Calu3 (cell line): Measurements from ENCODE around the gene BBIP1. TPM values are rescaled to one million over a fixed set of nuclear protein-coding genes. Genes with fewer than 3 reads are reported as not detected.

Experiments used
- BruUV-seq: library from RNA; stranded (reverse); fragments of 400-500 nt; replicated peaks from 2 replicates; lab custom pipeline; 2021; lab: Mats Ljungman, UMichigan
- CTCF ChIA-PET: fragments of 300-600 bp; sonication (Branson Sonifier 250); formaldehyde crosslinking; loops from one replicate; lab custom pipeline; 2022; ENCODE audit warnings: antibody characterized with exemption; lab: Charles Lee
- DNase-seq: peaks from one replicate; pipeline ENCODE4 v3.0.0; 2022
- H3K27ac Mint-ChIP-seq: one replicate; pipeline ENCODE4 v1.8.0; 2022; ENCODE audit warnings: mixed read lengths; ENCODE audit not compliant: unreplicated experiment
- H3K27me3 Mint-ChIP-seq: one replicate; pipeline ENCODE4 v1.8.0; 2022; ENCODE audit warnings: mixed read lengths; ENCODE audit not compliant: unreplicated experiment
- H3K36me3 Mint-ChIP-seq: one replicate; pipeline ENCODE4 v1.8.0; 2022; ENCODE audit warnings: mild to moderate bottlenecking, moderate library complexity, mixed read lengths; ENCODE audit not compliant: insufficient read depth, unreplicated experiment
- H3K4me1 Mint-ChIP-seq: one replicate; pipeline ENCODE4 v1.8.0; 2022; ENCODE audit warnings: mild to moderate bottlenecking, low read depth, mixed read lengths; ENCODE audit not compliant: unreplicated experiment
- H3K4me3 Mint-ChIP-seq: one replicate; pipeline ENCODE4 v1.8.0; 2022; ENCODE audit warnings: mild to moderate bottlenecking, low read depth, moderate library complexity, mixed read lengths; ENCODE audit not compliant: unreplicated experiment
- H3K9me3 Mint-ChIP-seq: one replicate; pipeline ENCODE4 v1.8.0; 2022; ENCODE audit warnings: low read depth, mixed read lengths; ENCODE audit not compliant: unreplicated experiment
- CTCF ChIP-seq: fragments of 200-600 bp; IDR thresholded peaks from one replicate; pipeline ENCODE4 v1.8.0; 2022; ENCODE audit warnings: antibody characterized with exemption; ENCODE audit not compliant: unreplicated experiment
- intact Hi-C: fragments of 100-400 bp; cut with micrococcal nuclease; formaldehyde crosslinking; loops from one replicate; pipeline ENCODE4 v1.10.0; 2022; ENCODE audit not compliant: unreplicated experiment
- total RNA-seq: library from RNA; stranded (reverse); gene quantifications from 2 replicates; pipeline ENCODE4 v1.2.3, GENCODE V29; 2022

The BBIP1 gene
- total RNA-seq, 1 experiment from 2014 or later: 15.8 TPM

DNA sequence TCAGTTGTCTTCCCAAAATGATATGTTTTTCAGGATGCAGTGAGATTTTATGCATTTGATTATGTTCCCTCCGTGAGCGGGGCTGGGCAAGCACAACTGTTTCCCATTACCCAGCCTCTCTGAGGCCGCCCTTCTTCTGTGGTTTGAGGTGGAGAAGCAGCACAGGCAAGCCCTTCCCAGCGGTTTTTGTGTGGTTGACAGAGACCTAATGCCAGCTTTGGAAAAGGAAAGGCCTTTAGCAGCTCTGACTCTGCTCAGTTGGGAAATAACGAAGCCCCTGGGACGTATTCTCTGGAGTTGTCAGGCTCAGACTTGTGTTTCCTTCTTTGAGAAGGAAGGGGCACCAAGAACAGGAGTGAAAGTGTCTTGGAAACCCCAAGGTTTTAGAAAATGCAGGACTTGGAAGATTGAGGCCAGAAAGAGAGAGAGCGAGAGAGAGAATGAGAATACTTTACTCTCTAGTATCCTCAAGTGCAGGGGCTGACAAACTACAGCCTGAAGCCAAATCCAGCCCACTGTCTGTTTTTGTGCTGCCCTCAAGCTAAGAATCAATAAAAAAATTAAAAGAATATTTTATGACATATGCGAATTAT, 67.9 kb downstream of the BBIP1 start:
- H3K27ac Mint-ChIP-seq: no peak overlapping the region
- CTCF ChIA-PET: no interaction called here
- no TSS peak for BruUV-seq

GRCh38 chr10:110850099-110850498, 68.9 kb downstream of the BBIP1 start:
- Mint-ChIP-seq H3K36me3 (no peaks in the 10 kb centered on the region), H3K27ac (no peak overlapping the region), H3K4me1 (peaks cover 38% of the 10 kb centered on the region), H3K9me3 (no peaks in the 10 kb centered on the region), H3K4me3 (no peak overlapping the region), H3K27me3 (no peaks in the 10 kb centered on the region)
- CTCF ChIA-PET: no interaction called here
- no peak for TF ChIP-seq CTCF
- BruUV-seq: no TSS peak
- no peak for DNase-seq
- intact Hi-C loops: no loop called here

More for the DNA sequence above, 67.9 kb downstream of the BBIP1 start:
- Mint-ChIP-seq H3K27me3 (no peaks in the 10 kb centered on the region), H3K4me3 (no peak overlapping the region), H3K9me3 (peaks cover 2% of the 10 kb centered on the region), H3K36me3 (no peaks in the 10 kb centered on the region), H3K4me1 (peaks cover 28% of the 10 kb centered on the region)
- no peak for DNase-seq
- no peak for TF ChIP-seq CTCF
- intact Hi-C loops: no loop called here

Other genes starting within 250 kb of the BBIP1 start
- gene PDCD4, start 47.3 kb downstream of the BBIP1 start, total RNA-seq: 17.8 and 26.1 TPM in 2 replicates
- 29.9 and 33.5 TPM in 2 replicates for gene SHOC2, start 424 bp upstream of the BBIP1 start, total RNA-seq
- 5.4 and 6.7 TPM in 2 replicates for gene ADRA2A, start 157.8 kb upstream of the BBIP1 start, total RNA-seq